Ramos (cell line): ENCODE data around the gene OCA2.
"Not testable (repeated sequence)": the region's sequence is repeated elsewhere in the genome, so short reads cannot be mapped to it uniquely, and the experiment has no call there.

Experiments
- in situ Hi-C: fragments of 300-500 bp; cut with MboI; formaldehyde crosslinking; loops from one replicate; pipeline ENCODE4 v1.14.3; 2022; ENCODE audit warnings: low sequenced_read_pairs; ENCODE audit not compliant: unreplicated experiment

The OCA2 gene

DNA sequence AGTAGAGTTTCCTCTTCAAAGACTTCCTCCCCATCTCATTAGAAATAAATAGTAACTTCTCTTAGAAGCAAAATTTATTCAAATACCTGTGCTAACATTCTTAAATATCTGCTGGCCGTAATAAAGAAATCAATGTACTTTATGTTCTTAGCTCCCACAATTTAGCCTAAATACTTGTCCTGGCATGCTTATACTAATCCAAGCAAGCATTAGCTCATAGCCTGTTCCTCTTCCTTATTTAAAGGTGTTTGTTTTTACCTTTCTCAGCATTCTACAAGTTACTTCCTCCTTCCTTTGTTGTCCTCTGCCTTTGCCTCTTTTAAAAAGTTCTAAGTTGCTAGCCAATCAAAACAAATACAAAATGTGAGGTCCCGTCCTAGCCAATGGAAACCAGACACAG lies 90.9 kb downstream of the OCA2 start:
- in situ Hi-C loops, result not testable (repeated sequence)

- in situ Hi-C loops, result no loop called here
Observed at GRCh38 chr15:28006116-28006905, 92.8 kb downstream of the OCA2 start.

DNA sequence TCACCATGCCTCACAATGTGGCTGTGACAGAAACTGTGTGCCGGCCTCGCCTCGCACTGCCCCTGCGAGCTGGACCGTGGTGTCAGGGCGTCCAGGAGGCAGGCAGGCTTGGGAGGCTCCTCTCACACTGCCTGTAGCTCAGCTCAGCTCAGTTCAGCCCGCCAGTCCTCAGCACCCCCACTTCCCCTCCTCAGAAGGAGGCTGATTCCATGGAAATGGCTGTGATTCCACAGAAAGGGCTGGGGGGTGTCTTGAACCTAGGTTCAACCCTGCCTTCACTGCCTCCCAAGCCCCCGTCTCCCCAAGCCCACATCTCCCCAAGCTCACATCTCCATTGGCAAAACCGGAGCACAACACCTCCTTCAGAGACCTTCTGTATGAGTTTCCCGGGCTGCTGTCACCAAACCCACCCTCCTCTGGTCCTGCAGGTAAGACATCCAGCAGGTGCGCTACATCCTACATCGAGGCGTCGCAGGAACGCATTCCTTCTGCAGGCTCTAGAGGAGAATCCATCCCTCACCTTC lies 94.0 kb downstream of the OCA2 start:
- in situ Hi-C loops, result no loop called here

DNA sequence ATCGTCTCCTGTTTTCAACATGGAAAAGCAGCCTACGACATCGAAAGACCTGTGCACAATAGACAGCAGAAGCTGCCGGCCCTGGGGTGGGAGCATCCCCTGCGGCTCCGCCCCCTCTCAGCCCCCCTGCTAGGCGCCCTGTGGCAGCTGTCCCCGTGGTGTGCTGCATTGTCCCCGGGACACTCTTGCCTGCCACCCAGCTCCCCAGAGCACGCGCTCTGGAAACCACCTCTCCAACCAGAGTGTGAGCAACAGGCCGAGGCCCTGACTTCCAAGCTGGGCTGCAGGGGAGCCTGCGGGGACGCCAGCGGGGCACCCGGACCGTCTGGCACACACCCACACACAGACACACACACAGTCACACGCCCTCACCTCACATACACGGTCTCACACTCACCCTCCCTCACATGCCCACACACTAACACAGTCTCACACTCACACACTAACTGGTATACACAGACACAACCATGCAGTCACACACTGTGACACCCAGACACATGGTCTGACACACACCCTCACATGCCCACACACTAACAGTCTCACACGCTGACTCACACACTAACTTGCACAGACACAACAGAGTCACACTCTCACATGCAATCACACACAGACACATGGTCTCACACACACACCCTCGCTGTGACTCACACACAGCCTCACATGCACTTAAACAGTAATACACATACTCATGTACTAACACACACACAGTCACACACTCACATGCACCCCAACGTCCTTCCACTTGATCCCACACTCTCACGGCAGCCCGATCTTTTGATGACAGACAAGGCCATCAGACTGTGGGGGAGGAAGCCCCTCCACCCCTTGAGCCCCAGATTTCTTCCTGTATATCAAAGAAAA lies 94.7 kb downstream of the OCA2 start:
- in situ Hi-C loops, result no loop called here

GRCh38 chr15:28003302-28004037 lies 95.6 kb downstream of the OCA2 start:
- in situ Hi-C loops, result no loop called here

- in situ Hi-C loops, result no loop called here
Observed at GRCh38 chr15:28002867-28003266, 96.2 kb downstream of the OCA2 start.

DNA sequence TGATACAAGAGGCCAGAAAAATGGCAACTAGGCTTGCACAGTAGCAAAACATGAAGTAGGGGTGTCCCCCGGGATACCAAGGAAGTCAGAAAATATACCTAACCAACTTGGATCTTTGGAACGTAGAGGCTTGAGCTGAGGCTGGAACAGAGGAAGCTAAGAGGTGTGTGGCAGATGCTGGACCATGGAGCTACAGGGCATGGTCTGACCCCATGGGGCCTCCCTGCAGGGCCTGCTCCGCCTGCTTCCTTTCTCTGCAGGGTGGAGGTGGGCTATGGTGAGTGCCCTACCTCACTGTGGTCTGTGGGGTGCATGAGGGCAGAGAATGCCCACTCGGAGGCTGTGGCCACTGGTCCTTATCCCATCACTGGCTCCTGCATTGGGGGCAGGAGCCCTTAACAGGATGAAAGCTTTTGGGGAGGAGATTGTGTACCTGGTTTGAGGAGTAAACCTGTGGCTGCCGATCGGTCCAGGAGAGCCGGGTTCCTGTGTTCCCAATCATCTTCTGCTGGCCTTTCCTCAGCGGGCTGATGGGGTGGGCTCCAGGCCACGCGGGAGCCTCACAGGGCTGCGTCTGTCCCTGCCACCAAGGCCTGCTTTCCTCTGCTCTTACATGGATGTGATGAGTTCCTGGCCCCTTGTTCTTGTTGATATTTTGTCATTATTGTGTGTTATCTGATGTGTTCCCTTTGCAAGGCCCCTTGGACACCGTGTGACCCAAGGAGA lies 96.8 kb downstream of the OCA2 start:
- in situ Hi-C loops, result no loop called here

GRCh38 chr15:28001641-28002040 lies 97.5 kb downstream of the OCA2 start:
- in situ Hi-C loops, result no loop called here

DNA sequence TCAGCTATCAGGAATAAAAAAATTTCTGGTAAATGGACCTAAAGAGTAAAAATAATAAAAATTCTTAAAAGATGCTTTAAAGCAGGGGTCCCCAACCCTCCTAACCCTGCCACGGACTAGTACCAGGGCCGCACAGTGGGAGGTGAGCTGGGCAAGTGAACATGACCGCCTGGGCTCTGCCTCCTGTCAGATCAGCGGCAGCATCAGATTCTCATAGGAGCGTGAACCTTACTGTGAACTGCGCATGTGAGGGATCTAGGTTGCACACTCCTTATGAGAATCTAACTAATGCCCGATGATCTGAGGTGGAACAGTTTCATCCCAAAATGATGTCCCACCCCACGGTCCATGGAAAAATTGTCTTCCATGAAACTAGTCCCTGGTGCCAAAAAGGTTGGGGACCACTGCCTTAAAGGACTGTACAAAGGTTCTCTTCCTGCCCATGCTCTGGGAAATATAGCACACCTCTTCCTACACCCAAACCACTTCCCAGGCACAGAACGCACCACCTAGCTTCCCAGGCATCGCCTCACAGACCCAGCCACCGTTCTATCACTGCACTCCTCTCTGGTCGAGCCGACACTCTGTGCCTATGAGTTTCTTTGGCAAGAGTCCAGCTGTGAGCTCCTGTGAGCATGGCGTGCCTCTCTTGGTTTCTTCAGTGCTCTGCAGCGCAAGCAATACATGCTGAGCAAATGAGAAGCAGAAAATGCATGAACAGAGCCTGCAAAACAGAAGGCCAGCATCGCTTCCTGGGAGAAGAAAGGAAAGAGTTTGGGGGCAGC lies 104.9 kb downstream of the OCA2 start:
- in situ Hi-C loops, result no loop called here

GRCh38 chr15:27993544-27993943 lies 105.6 kb downstream of the OCA2 start:
- in situ Hi-C loops, result no loop called here

DNA sequence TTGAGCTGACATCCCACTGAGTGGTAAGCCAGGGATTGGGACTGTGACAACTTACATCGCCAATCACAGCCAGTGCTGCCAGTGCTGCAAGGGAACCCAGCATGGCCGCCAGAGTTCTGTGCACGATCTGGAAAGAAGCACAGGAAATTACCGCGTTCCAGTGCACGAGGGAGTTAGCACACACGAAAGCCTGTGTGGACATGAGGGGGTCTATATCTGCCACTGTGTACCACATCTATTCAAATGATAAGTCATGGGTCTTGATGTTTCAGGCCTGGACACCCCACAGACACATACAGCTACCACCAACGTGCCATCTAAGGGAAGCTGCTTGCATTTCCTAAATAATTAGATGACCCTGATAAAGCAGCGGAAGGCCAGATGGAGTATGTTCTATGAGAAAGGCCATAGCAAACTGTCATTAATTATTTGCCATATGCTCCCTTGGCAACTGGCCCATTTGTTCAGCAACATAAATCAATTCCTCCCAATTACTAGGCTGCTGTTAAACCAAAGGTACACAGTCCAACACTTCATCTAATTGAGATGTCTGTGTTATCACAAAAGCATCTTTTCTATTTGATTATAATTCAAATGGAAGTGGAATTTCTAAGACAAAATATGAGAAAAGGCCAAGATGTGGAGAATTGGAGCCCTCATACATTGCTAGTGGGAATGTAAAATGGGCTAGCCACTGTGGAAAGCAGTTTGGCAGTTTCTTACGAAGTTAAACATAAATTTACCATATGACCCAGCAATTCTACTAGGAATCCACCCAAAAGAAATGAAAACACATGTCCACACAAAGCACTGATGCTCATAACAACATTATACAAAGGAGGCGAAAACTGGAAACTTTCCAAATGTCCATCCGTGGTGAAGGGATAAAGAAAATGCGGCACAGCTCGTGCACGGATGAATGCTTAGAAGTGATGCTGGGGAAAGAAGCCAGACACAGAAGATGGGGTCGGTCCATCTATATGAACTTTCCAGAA lies 108.3 kb downstream of the OCA2 start:
- in situ Hi-C loops, result no loop called here

GRCh38 chr15:27989838-27990237 lies 109.3 kb downstream of the OCA2 start:
- in situ Hi-C loops, result no loop called here

DNA sequence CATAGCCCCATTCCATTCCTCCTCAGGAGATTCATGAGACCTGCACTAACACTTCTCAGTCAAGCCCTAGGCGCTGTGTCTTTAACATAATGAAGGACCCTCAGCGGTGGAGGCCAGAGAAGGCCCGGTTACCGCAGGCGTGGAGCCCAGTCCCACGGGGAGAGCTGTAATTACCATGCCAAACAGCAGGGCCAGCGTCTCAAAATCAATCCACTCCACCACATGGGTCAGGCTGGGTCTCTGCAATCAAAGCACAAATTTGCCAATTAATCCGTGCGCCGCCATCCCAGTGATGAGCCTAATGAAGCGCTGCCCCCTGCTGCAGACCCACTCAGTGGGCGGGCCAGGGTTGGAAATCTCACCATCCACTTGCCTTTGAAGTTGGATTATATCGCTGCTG lies 109.7 kb downstream of the OCA2 start:
- in situ Hi-C loops, result no loop called here

- in situ Hi-C loops, result no loop called here
Observed at GRCh38 chr15:27985099-27985498, 114.0 kb downstream of the OCA2 start.

DNA sequence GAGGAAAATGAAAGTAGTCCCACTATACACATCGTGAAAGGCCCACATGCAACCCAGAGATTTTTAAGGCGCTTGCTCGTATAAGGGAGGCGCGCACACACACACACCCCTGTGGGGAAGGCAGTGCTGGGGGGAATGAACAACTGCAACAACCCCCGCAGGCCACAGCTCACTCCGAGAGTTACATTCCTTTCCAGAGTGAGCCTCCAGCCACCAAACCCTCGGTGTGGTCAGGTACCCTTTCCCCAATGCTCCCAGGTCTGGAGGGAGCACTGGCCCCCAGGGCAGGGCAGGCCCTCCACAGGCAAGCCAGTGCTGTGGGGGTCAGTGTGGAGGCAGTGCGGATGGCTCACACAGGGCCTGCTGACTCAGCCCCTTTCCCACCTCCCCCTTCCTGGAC lies 115.6 kb downstream of the OCA2 start:
- in situ Hi-C loops, result no loop called here

DNA sequence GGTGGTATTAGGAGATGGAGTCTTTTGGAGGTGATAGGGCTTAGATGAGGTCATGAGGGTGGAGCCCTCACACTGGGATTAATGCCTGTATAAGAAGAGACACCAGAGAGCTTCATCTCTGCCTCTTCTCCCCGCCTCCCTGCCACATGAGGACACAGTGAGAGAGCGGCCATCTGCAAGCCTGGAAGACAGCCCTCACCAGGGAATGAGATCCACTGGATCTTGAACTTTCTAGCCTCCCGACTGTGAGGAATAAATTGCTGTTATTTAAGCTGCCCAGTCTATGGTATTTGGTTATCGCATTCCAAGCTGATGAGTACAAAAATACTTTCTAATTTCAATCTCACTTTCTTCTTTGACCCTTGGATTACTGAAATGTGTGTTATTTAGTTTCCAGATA lies 121.4 kb downstream of the OCA2 start:
- in situ Hi-C loops, result no loop called here

DNA sequence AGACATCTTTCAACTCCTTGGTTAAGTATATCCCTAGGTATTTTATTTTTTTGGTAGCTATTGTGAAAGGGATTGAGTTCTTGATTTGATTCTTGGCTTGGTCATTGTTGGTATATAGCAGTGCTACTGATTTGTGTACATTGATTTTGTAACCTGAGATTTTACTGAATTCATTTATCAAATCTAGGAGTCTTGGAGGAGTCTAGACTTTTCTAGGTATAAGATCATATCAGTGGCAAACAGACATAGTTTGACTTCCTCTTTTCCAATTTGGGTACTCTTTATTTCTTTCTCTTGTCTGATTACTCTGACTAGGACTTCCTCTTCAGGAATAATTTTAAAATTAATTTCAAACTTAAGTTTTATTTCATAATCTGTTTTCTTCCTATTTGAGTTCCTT lies 125.2 kb downstream of the OCA2 start:
- in situ Hi-C loops, result no loop called here
